Vagina (tissue), 2 donors: ENCODE data around the gene ARMC8.

Experiments used
- CTCF ChIP-seq, 3 experiments: fragments of 450-650 bp in 2 of 3; fragments of 200-600 bp in 1 of 3; sonication (generic) in 1 of 3; IDR thresholded peaks; one replicate each; pipeline ENCODE4 v1.5.1; 2017 to 2019; ENCODE audit warnings: antibody characterized with exemption in 3 of 3, mild to moderate bottlenecking in 2 of 3, moderate library complexity in 2 of 3
- POLR2A ChIP-seq, 2 donors: fragments of 450-650 bp; IDR thresholded peaks; one replicate each; pipeline ENCODE4 v1.6.1; 2017; ENCODE audit warnings: antibody characterized with exemption in 2 of 2, mild to moderate bottlenecking in 2 of 2, moderate library complexity in 2 of 2
- POLR2AphosphoS5 ChIP-seq, 2 donors: sonication (generic); formaldehyde crosslinking; IDR thresholded peaks; one replicate each; pipeline ENCODE4 v1.9.0; 2017; ENCODE audit warnings: antibody characterized with exemption in 2 of 2, mild to moderate bottlenecking in 2 of 2, low read depth in 1 of 2; ENCODE audit not compliant: insufficient read depth in 1 of 2

GRCh38 chr3:138259126-138259525, 72.0 kb downstream of the ARMC8 start:
- no peak for TF ChIP-seq CTCF (IDR thresholded peaks at IDR 0.05)
- TF ChIP-seq POLR2A (IDR thresholded peaks at IDR 0.05): no peak
- TF ChIP-seq POLR2AphosphoS5 (IDR thresholded peaks at IDR 0.05; ENCODE audit: insufficient read depth in 1 of 2, low read depth in 1 of 2): no peak
